ENCODE results near the gene CRELD1.
A peak's percentile ranks its signal among the peaks of the same experiment; 100 is the strongest.
"Not testable (repeated sequence)": the region's sequence is repeated elsewhere in the genome, so short reads cannot be mapped to it uniquely, and the experiment has no call there.

The CRELD1 gene

GRCh38 chr3:9932843-9933560, 632 bp upstream of the CRELD1 start:
- FAIRE-seq (no peak), DNase-seq (ENCODE audit: insufficient read length, low spot score) (peak; percentile 58)

- no peak for FAIRE-seq
- no peak for DNase-seq (ENCODE audit: insufficient read length, low spot score)
Observed at GRCh38 chr3:9934235-9934621, 594 bp downstream of the CRELD1 start.

DNA sequence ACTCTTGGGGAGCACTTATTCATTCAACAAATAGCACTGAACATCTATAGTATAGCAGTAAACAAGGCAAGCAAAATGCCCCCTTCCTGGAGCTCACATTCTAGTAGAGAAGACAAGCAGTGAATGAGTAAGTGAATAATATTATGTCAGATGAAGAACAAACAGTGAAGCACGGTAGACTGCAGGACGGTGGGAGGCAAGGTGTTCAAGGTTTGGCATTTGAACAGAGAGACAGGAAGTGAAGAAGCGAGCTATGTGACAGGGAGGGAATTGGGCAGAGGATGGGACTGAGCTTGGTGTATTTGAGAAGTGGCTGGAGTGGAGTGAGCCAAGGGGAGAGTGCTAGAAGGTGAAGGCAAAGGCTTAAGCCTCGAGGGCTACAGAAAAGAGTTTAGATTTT, 1.4 kb downstream of the CRELD1 start:
- FAIRE-seq (no peak), DNase-seq (ENCODE audit: insufficient read length, low spot score) (no peak)

DNA sequence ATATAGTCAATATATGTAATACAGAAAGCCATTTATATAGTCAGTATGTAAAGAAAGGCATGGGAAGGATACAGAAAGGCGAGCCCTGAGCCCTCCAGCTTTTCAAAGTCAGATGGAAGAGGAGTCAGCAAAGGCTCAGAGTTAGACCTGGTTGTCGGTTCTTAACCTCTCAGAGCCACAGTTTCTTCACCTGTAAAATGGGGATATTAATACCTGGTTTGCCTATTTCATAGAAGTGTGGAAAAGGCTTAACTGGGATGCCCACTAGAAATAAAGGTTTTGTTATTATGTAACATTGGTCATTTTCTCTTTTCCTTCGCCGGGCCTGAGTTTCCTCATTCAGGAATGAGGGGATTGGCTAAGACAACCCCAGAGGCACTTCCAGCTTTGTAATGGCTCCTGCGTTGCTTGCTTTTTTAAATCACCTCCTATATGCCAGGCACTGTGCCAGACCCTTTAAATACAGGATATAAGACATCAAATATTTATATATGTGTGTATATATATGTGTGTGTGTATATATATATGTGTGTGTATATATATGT, 2.4 kb downstream of the CRELD1 start:
- FAIRE-seq (no peak), DNase-seq (ENCODE audit: insufficient read length, low spot score) (no peak)

- no peak for FAIRE-seq
- DNase-seq (ENCODE audit: insufficient read length, low spot score) = no peak
Observed at GRCh38 chr3:9937486-9938238, 4.0 kb downstream of the CRELD1 start.

DNA sequence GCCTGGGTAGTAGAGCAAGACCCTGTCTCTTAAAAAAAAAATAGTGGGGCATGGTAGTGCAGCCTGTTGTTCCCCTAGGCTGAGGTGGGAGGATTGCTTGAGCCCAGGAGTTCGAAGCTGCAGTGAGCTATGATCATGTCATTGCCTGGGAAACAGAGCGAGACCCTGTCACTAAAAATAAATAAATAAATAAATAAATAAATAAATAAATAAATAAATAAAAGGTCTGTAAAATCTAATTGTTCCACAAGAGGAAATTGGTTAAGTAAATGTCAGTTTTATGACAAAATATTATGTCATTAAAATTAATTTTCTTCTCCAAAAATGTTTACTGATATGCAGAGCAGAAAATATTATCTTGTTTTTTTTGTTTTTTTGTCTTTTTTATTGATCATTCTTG, 5.3 kb downstream of the CRELD1 start:
- FAIRE-seq (no peak), DNase-seq (ENCODE audit: insufficient read length, low spot score) (no peak)

DNA sequence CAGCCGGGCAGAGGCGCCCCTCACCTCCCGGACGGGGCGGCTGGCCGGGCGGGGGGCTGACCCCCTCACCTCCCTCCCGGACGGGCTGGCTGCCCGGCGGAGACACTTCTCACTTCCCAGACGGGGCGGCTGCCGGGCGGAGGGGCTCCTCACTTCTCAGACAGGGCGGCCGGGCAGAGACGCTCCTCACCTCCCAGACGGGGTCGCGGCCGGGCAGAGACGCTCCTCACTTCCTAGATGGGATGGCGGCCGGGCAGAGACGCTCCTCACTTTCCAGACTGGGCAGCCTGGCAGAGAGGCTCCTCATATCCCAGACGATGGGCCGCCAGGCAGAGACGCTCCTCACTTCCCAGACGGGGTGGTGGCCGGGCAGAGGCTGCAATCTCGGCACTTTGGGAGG, 6.3 kb downstream of the CRELD1 start:
- FAIRE-seq; DNase-seq (ENCODE audit: insufficient read length, low spot score): not testable (repeated sequence)

DNA sequence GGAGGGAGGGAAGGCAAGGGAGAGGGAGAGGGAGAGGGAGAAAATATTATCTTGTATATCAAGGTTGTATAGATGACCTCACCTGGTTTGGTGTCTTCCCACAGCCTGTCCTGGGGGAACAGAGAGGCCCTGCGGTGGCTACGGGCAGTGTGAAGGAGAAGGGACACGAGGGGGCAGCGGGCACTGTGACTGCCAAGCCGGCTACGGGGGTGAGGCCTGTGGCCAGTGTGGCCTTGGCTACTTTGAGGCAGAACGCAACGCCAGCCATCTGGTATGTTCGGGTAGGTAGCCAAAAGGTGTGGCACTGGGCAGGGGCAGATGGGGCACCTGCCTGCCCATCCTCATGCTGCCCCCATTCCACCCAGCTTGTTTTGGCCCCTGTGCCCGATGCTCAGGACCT, 7.1 kb downstream of the CRELD1 start:
- no peak for FAIRE-seq

GRCh38 chr3:9942164-9942563, 8.5 kb downstream of the CRELD1 start:
- FAIRE-seq = no peak
- no peak for DNase-seq (ENCODE audit: insufficient read length, low spot score)

More for the DNA sequence above, 7.1 kb downstream of the CRELD1 start:
- no peak for DNase-seq (ENCODE audit: insufficient read length, low spot score)

DNA sequence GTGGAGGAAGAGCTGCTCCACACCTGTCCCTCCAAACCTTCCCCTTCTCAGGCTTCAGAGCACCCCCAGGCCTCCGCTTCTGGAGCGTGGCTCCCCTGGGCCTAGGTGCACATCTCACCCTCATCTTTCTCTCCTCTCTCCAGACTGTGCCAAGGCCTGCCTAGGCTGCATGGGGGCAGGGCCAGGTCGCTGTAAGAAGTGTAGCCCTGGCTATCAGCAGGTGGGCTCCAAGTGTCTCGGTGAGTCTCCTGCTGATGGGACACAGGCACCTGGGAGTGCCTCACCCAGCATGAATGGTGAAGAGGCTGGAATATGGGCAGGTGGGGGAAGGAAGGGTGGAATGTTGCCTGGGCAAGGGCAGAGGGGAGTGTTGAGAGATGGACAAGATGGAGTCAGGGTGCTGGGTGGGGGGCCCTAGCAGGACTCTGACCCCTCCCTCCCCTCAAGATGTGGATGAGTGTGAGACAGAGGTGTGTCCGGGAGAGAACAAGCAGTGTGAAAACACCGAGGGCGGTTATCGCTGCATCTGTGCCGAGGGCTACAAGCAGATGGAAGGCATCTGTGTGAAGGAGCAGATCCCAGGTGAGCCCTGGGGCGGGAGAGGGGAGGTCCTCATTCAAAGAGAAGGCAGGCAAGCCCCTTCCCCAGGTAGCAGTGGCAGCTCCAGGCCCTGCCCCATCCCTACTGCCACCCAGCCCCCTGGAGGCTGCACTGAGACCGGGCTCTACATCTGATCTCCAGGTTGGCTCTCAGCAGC, 9.5 kb downstream of the CRELD1 start:
- DNase-seq (ENCODE audit: insufficient read length, low spot score) (no peak), FAIRE-seq (no peak)

GRCh38 chr3:9944271-9944670, 10.6 kb downstream of the CRELD1 start:
- DNase-seq (ENCODE audit: insufficient read length, low spot score) = no peak
- FAIRE-seq = no peak

DNA sequence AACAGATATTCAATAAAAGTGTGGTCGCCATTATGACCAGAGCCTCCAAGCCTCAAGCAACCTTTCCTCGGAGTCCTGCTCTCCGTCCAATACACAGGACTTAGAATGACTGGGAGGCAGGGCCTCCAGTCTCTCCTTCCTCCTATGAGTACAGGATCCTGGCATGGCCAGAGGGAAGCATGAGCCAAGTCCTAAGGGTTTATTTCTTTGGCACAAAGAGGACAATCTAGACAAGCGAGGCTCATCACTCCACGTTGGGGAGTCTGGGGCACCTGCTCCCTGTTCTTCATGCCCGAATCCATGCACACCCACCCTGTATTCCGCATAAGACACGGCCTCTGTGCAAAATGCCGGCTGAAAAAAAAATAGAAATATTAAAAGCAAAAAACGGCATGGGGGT, 11.7 kb downstream of the CRELD1 start:
- FAIRE-seq = no peak
- DNase-seq (ENCODE audit: insufficient read length, low spot score) = no peak

- peak; percentile 77 for FAIRE-seq
- peak; percentile 88 for DNase-seq (ENCODE audit: insufficient read length, low spot score)
Observed at GRCh38 chr3:9946112-9947024, 12.7 kb downstream of the CRELD1 start.

DNA sequence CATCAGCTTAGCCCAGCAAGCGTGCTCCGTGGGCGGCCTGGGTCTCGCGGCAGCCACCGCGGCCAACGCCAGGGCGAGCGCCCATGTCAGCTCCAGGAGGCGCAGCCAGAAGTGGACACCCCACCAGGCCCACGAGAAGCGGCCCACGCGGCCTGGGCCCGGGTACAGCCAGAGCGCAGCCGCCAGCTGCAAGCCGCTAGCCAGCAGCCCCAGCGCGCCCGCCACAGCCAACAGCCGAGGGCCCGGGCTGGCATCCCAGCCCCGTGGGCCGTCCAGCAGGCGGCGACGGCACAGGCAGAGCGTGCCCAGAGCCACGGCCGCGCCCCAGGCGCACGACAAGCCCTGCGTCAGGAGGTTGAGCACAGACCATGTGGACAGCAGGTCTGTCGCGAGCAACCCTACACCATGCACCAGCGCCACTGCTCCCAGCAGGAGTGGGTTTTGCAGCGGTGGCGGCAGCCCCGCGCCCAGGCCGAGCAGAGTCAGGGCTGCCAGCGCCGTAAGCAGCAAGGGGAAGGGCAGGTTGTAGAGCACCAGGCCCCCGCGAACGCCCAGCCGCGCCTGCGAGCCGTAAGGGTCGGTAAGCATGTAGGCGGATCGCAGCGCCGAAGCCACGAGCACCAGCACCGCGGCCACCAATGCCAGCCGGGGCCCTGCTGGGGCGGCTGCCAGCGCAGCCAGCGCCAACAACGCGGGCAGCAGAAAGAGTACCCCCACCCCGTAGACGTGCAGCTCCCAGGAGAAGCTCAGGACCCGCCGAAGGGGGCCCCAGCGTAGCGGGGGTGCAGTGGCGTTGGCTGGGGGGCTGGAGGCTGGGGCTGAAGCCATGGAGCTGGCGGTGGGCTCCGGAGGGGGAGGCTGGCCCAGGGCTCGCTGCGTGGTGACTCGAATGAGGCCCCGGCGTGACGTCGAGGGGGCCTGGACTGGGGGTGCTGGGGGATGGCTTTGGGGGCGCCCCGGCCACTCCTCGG, 13.7 kb downstream of the CRELD1 start:
- FAIRE-seq = peak; percentile 26
- DNase-seq (ENCODE audit: insufficient read length, low spot score) = no peak

DNA sequence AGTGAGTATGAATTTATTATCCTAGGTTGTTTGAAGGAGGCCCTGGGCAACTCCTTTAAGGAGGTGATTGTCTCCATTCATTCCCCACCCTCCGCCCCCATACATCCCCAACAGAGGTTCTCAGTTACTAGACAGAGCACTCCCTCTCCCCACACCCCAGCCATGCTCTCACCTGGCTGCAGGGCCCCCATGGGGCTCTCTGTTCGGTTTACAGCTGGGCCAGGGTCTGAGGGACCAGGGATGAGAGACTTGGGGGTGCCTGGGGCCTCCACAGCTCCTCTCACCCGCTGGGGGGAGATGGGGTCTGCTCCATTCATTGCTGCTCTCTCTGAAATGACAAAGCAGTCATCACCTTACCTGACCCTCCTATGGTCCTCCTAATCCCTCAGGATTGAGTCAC, 15.0 kb downstream of the CRELD1 start:
- no peak for DNase-seq (ENCODE audit: insufficient read length, low spot score)
- no peak for FAIRE-seq

DNA sequence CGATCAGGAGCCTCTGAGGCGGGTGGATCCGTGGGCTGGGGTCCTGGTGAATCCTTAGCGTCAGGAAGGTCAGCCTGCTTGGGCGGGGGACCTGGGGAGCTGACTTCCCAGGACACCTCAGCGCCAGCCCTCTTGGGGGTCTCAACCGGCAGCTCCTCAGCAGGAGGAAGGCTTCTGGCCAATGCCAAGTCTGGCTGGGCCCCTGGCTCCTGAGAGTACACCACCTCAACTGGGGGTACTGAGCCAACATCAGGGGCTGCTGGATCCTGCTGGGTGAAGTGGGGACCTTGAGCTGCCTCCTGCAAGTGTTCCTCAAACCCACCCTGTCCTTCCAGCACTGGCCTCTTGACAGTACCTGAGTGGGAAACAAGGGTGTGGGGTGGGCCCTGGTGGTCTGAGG, 15.5 kb downstream of the CRELD1 start:
- FAIRE-seq = no peak
- no peak for DNase-seq (ENCODE audit: insufficient read length, low spot score)

DNA sequence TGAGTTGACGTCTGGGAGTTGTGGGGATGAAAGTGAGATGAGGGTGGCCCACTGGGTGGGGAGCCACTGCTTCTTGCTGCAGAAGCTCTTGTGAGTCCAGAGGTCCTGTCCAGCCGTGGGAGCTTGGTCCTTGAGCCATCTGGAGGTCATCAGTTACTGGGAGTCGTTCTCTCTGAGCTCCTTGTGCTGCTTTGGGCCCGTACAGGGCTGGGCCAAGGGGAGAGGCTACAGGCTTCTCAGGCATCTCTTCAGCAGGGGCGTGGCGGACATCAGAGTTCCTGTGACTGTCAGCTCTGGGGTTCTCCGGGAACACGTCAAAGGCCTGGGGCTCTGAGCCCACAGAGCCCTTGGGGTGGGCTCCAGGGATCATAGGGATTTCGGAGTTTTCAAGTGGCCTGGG, 16.0 kb downstream of the CRELD1 start:
- FAIRE-seq (no peak), DNase-seq (ENCODE audit: insufficient read length, low spot score) (no peak)

DNA sequence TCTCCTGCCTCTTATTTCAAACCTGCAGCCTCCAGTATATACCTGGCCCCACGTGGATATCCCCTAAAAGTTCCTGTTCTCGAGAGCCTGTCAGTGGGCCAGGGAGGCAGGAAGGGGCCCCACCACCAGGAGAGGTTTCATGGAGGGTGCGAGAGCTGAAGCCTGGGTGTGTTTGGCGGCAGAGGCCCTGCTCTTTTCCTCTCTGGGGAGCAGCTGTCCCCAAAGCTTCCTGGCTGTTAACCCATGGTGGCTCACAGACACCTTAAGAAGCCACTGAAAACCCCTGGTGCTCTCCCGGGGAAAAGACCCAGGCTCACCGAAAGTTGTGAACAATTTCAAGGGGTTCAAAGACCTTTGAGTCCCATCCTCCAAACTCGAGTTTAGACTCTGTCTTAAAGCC, 17.5 kb downstream of the CRELD1 start:
- DNase-seq (ENCODE audit: insufficient read length, low spot score) (no peak), FAIRE-seq (no peak)

DNA sequence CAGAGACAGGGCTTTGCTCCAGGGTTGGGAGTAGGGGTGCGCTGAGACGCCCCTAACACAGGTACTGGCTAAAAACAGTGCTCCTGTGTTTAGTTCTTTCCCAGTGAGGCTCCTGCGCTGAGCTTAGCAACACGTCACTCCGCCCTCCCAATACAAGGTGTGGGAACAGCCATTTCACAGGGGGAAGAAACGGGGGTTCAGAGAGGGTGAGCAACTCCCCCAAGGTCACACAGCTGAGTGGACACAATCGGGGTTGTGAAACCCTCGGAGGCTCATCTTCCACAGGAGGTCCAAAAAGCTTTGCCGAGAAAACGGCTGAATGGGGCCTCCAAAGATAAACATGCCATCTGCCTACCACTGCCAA, 17.9 kb downstream of the CRELD1 start:
- no peak for DNase-seq (ENCODE audit: insufficient read length, low spot score)
- FAIRE-seq = no peak
